Body of pancreas (tissue), 4 donors: Measurements from ENCODE around the gene ADAMTS2.

ENCODE experiments used
- POLR2A ChIP-seq, 3 donors: fragments of 450-650 bp; IDR thresholded peaks; one replicate each; pipeline ENCODE4 v1.6.1; 2016; ENCODE audit warnings: antibody characterized with exemption in 3 of 3, mild to moderate bottlenecking in 2 of 3
- TF ChIP-seq, protein P1 (sequence below), 7 experiments: fragments of 450-650 bp in 4 of 7; fragments of 200-600 bp in 3 of 7; sonication (generic) in 3 of 7; IDR thresholded peaks; one replicate each; pipeline ENCODE4 v1.5.1; 2016 to 2019; ENCODE audit warnings: antibody characterized with exemption in 7 of 7

GRCh38 chr5:179140293-179140692 lies 205.0 kb downstream of the ADAMTS2 start:
- TF ChIP-seq, protein P1, sequence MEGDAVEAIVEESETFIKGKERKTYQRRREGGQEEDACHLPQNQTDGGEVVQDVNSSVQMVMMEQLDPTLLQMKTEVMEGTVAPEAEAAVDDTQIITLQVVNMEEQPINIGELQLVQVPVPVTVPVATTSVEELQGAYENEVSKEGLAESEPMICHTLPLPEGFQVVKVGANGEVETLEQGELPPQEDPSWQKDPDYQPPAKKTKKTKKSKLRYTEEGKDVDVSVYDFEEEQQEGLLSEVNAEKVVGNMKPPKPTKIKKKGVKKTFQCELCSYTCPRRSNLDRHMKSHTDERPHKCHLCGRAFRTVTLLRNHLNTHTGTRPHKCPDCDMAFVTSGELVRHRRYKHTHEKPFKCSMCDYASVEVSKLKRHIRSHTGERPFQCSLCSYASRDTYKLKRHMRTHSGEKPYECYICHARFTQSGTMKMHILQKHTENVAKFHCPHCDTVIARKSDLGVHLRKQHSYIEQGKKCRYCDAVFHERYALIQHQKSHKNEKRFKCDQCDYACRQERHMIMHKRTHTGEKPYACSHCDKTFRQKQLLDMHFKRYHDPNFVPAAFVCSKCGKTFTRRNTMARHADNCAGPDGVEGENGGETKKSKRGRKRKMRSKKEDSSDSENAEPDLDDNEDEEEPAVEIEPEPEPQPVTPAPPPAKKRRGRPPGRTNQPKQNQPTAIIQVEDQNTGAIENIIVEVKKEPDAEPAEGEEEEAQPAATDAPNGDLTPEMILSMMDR (IDR thresholded peaks at IDR 0.05), result no peak
- TF ChIP-seq POLR2A (IDR thresholded peaks at IDR 0.05), result no peak
